Measurements from ENCODE around the gene SLC25A10.

DNA sequence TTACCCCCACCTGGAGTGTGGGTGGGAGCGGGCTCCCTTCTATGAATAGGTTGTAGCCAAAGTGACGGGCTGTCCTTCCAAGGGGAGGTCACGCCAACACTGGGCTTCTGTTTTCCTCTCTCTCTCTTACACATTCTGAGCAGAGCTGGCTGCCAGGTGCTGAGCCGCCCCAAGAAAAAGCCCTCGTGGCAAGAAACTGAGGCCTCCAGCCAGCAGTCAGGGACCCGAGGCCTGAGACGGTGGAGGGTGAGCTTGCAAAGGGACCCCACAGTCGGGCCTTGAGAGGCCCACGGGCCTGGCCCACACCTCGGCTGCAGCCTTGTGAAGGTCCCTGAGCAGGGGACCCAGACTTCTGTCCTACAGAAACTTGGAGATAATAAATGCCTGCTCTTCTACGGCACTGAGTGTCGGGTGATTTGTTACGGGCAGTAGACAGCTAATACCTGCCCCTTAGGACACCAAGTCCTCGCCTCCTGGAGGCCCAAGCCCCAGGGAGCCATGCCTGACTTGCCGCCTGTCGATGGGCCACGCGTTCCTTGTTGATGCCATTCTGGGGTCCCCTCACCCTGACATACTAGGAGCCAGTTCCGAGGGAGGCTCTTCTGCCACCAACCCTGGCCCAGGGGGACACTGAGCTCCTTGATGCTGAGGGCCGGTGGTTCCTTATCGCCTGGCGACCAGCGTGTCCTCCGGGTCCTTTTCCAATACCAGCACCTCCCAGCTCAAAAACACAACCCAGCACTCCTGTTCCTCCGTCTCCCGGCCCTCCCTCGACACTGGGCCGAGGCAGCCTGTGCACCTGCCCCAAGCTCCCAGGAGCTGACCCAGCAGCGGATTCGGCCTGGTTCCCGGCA lies 26.1 kb downstream of the SLC25A10 start:
- TF ChIP-seq, protein P1, sequence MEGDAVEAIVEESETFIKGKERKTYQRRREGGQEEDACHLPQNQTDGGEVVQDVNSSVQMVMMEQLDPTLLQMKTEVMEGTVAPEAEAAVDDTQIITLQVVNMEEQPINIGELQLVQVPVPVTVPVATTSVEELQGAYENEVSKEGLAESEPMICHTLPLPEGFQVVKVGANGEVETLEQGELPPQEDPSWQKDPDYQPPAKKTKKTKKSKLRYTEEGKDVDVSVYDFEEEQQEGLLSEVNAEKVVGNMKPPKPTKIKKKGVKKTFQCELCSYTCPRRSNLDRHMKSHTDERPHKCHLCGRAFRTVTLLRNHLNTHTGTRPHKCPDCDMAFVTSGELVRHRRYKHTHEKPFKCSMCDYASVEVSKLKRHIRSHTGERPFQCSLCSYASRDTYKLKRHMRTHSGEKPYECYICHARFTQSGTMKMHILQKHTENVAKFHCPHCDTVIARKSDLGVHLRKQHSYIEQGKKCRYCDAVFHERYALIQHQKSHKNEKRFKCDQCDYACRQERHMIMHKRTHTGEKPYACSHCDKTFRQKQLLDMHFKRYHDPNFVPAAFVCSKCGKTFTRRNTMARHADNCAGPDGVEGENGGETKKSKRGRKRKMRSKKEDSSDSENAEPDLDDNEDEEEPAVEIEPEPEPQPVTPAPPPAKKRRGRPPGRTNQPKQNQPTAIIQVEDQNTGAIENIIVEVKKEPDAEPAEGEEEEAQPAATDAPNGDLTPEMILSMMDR (IDR thresholded peaks at IDR 0.05 in 4 of 5, conservative IDR thresholded peaks at IDR 0.05 in 1 of 5): no peak
- TF ChIP-seq POLR2A (IDR thresholded peaks at IDR 0.05): no peak
